GM12891 (cell line): ENCODE results near the gene CALCOCO2.

Experiments
- PAX5 ChIP-seq: IDR thresholded peaks from 2 replicates; pipeline ENCODE4 v1.6.1; 2011; ENCODE audit warnings: low read length, moderate library complexity, mild to moderate bottlenecking; ENCODE audit not compliant: insufficient read depth, severe bottlenecking
- POLR2A ChIP-seq: IDR thresholded peaks from 2 replicates; pipeline ENCODE4 v1.6.1; 2011; ENCODE audit warnings: low read depth, low read length, control low read depth
- POLR2AphosphoS5 ChIP-seq: IDR thresholded peaks from 2 replicates; pipeline ENCODE4 v1.6.1; 2011; ENCODE audit warnings: low read depth, low read length, control low read depth
- SPI1 ChIP-seq: IDR thresholded peaks from 2 replicates; pipeline ENCODE4 v1.6.1; 2011; ENCODE audit warnings: low read depth, low read length, control low read depth
- TAF1 ChIP-seq: IDR thresholded peaks from 2 replicates; pipeline ENCODE4 v1.6.1; 2011; ENCODE audit warnings: low read depth, low read length, control low read depth

GRCh38 chr17:48908853-48909394 lies 78.1 kb downstream of the CALCOCO2 start:
- TF ChIP-seq POLR2A, result no peak
- TF ChIP-seq POLR2AphosphoS5, result no peak; the same call in 1 of the 2 replicates
- no peak; the same call in 1 of the 2 replicates for TF ChIP-seq TAF1
- TF ChIP-seq SPI1, result no peak
- no peak for TF ChIP-seq PAX5
